H9 (cell line): Measurements from ENCODE around the gene NPTXR. TPM values are rescaled to one million over a fixed set of nuclear protein-coding genes. Genes with fewer than 3 reads are reported as not detected.

ENCODE experiments used
- DNase-seq: peaks from one replicate; pipeline ENCODE4 v3.0.0-alpha.2; 2017
- H2AFZ ChIP-seq: one replicate; pipeline ENCODE4 v1.6.1; 2013; ENCODE audit warnings: mild to moderate bottlenecking, low read length, control low read depth, moderate library complexity
- H2AK5ac ChIP-seq: 2 replicates; pipeline ENCODE4 v1.6.1; 2013; ENCODE audit warnings: low read length, control low read depth, mixed read lengths; ENCODE audit not compliant: insufficient read length
- H2BK120ac ChIP-seq: one replicate; pipeline ENCODE4 v1.6.1; 2013; ENCODE audit warnings: low read depth, mild to moderate bottlenecking, low read length, control low read depth, inconsistent platforms; ENCODE audit not compliant: poor library complexity, severe bottlenecking
- H2BK12ac ChIP-seq: 2 replicates; pipeline ENCODE4 v1.6.1; 2013; ENCODE audit warnings: low read length, control low read depth, mixed read lengths, low read depth; ENCODE audit not compliant: insufficient read length
- H2BK15ac ChIP-seq: 2 replicates; pipeline ENCODE4 v1.6.1; 2013; ENCODE audit warnings: low read depth, low read length, control low read depth
- H2BK20ac ChIP-seq: one replicate; pipeline ENCODE4 v1.6.1; 2013; ENCODE audit warnings: low read depth, mild to moderate bottlenecking, low read length, control low read depth, inconsistent platforms; ENCODE audit not compliant: poor library complexity, severe bottlenecking
- H2BK5ac ChIP-seq: 2 replicates; pipeline ENCODE4 v1.6.1; 2013; ENCODE audit warnings: low read length, control low read depth, mixed read lengths; ENCODE audit not compliant: insufficient read length
- H3K14ac ChIP-seq: 2 replicates; pipeline ENCODE4 v1.6.1; 2013; ENCODE audit warnings: low read length, control low read depth; ENCODE audit not compliant: insufficient read depth
- H3K18ac ChIP-seq: 2 replicates; pipeline ENCODE4 v1.6.1; 2013; ENCODE audit warnings: low read depth, mild to moderate bottlenecking, mixed read lengths, low read length, control low read depth; ENCODE audit not compliant: insufficient read length
- H3K23ac ChIP-seq: 2 replicates; pipeline ENCODE4 v1.6.1; 2013; ENCODE audit warnings: low read length, control low read depth, mixed read lengths, low read depth; ENCODE audit not compliant: insufficient read length
- H3K23me2 ChIP-seq: 2 replicates; pipeline ENCODE4 v1.6.1; 2013; ENCODE audit warnings: low read depth, mild to moderate bottlenecking, mixed read lengths, low read length, control low read depth; ENCODE audit not compliant: insufficient read length, poor library complexity, severe bottlenecking
- H3K27ac ChIP-seq: 2 replicates; pipeline ENCODE4 v1.5.1; 2013; ENCODE audit warnings: low read length, control low read depth, mixed read lengths, low read depth; ENCODE audit not compliant: insufficient read length
- H3K27me3 ChIP-seq: 2 replicates; pipeline ENCODE4 v1.6.1; 2013; ENCODE audit warnings: low read length, control low read depth, inconsistent platforms; ENCODE audit not compliant: insufficient read depth
- H3K4ac ChIP-seq: 2 replicates; pipeline ENCODE4 v1.6.1; 2013; ENCODE audit warnings: low read depth, mild to moderate bottlenecking, control low read depth, inconsistent platforms, low read length, moderate library complexity
- H3K4me1 ChIP-seq: 2 replicates; pipeline ENCODE4 v1.6.1; 2013; ENCODE audit warnings: low read length, control low read depth, inconsistent platforms; ENCODE audit not compliant: insufficient read depth
- H3K4me2 ChIP-seq: 2 replicates; pipeline ENCODE4 v1.6.1; 2013; ENCODE audit warnings: low read length, control low read depth, mixed read lengths; ENCODE audit not compliant: insufficient read length, insufficient read depth
- H3K56ac ChIP-seq: 2 replicates; pipeline ENCODE4 v1.6.1; 2013; ENCODE audit warnings: low read depth, mild to moderate bottlenecking, mixed read lengths, low read length, control low read depth; ENCODE audit not compliant: insufficient read length
- H3K79me1 ChIP-seq: 2 replicates; pipeline ENCODE4 v1.6.1; 2013; ENCODE audit warnings: low read depth, mild to moderate bottlenecking, moderate library complexity, low read length, control low read depth, inconsistent platforms; ENCODE audit not compliant: insufficient read depth, poor library complexity, severe bottlenecking
- H3K79me2 ChIP-seq: 2 replicates; pipeline ENCODE4 v1.6.1; 2013; ENCODE audit warnings: low read length, control low read depth, inconsistent platforms; ENCODE audit not compliant: insufficient read depth
- H3K9ac ChIP-seq: 2 replicates; pipeline ENCODE4 v1.6.1; 2013; ENCODE audit warnings: low read length, control low read depth, mixed read lengths; ENCODE audit not compliant: insufficient read length; ENCODE audit errors: extremely low read depth
- H3K9me3 ChIP-seq: one replicate; pipeline ENCODE4 v1.6.1; 2013; ENCODE audit warnings: low read depth, low read length, inconsistent platforms; ENCODE audit not compliant: control insufficient read depth
- H3T11ph ChIP-seq: one replicate; pipeline ENCODE4 v1.6.1; 2013; ENCODE audit warnings: mild to moderate bottlenecking, low read length, control low read depth, inconsistent platforms
- H4K20me1 ChIP-seq: one replicate; pipeline ENCODE4 v1.6.1; 2013; ENCODE audit not compliant: control insufficient read depth, insufficient read length, insufficient read depth
- H4K5ac ChIP-seq: 2 replicates; pipeline ENCODE4 v1.6.1; 2013; ENCODE audit warnings: low read depth, mild to moderate bottlenecking, mixed read lengths, low read length, control low read depth; ENCODE audit not compliant: insufficient read length
- H4K8ac ChIP-seq: replicated peaks from 2 replicates; pipeline ENCODE4 v1.6.1; 2013; ENCODE audit warnings: low read length, control low read depth, mixed read lengths, low read depth; ENCODE audit not compliant: insufficient read length
- H4K91ac ChIP-seq: 2 replicates; pipeline ENCODE4 v1.6.1; 2013; ENCODE audit warnings: low read depth, mild to moderate bottlenecking, moderate library complexity, mixed read lengths, low read length, control low read depth; ENCODE audit not compliant: insufficient read length
- H3K27ac Mint-ChIP-seq, 3 experiments: 2 replicates in 2 of 3; 3 replicates in 1 of 3; pipeline ENCODE4 v1.8.0; 2020 to 2021; ENCODE audit warnings: mixed read lengths in 3 of 3, mild to moderate bottlenecking in 1 of 3, moderate library complexity in 1 of 3
- H3K27me3 Mint-ChIP-seq: 2 replicates; pipeline ENCODE4 v1.8.0; 2021; ENCODE audit warnings: low read depth, mild to moderate bottlenecking, moderate library complexity, mixed read lengths
- H3K36me3 Mint-ChIP-seq, 3 experiments: 2 replicates in 2 of 3; 3 replicates in 1 of 3; pipeline ENCODE4 v1.8.0; 2020 to 2021; ENCODE audit warnings: low read depth in 3 of 3, mixed read lengths in 3 of 3; ENCODE audit not compliant: insufficient read depth in 1 of 3
- H3K4me1 Mint-ChIP-seq, 2 experiments: 2 replicates each; pipeline ENCODE4 v1.8.0; 2020; ENCODE audit warnings: mixed read lengths in 2 of 2
- H3K4me3 Mint-ChIP-seq, 2 experiments: 2 replicates in 1 of 2; 3 replicates in 1 of 2; pipeline ENCODE4 v1.8.0; 2020 to 2021; ENCODE audit warnings: mild to moderate bottlenecking in 2 of 2, mixed read lengths in 2 of 2, moderate library complexity in 1 of 2
- H3K9me3 Mint-ChIP-seq, 2 experiments: 2 replicates in 1 of 2; 3 replicates in 1 of 2; pipeline ENCODE4 v1.8.0; 2020; ENCODE audit warnings: mild to moderate bottlenecking in 2 of 2, mixed read lengths in 2 of 2, moderate library complexity in 1 of 2
- WGBS: extraction: QIAGEN DNeasy Blood & Tissue Kit; methylation state at CpG from one replicate; pipeline ENCODE4 v1.1.7; 2013; ENCODE audit warnings: missing lambda C conversion rate, low lambda C conversion rate, mixed read lengths; ENCODE audit not compliant: insufficient read length; ENCODE audit errors: extremely low coverage; 5-methylcytosine and 5-hydroxymethylcytosine counted together
- total RNA-seq: library from RNA; stranded (reverse); gene quantifications from 2 replicates; pipeline ENCODE4 v1.2.1, GENCODE V29; 2021
- TF ChIP-seq, protein P1 (sequence below): fragments of 200-600 bp; sonication (generic); conservative IDR thresholded peaks from 3 replicates; pipeline ENCODE4 v1.8.0; 2021; ENCODE audit warnings: antibody characterized with exemption, mild to moderate bottlenecking

The NPTXR gene
- total RNA-seq, 1 experiment from 2014 or later, result 8.1 TPM

DNA sequence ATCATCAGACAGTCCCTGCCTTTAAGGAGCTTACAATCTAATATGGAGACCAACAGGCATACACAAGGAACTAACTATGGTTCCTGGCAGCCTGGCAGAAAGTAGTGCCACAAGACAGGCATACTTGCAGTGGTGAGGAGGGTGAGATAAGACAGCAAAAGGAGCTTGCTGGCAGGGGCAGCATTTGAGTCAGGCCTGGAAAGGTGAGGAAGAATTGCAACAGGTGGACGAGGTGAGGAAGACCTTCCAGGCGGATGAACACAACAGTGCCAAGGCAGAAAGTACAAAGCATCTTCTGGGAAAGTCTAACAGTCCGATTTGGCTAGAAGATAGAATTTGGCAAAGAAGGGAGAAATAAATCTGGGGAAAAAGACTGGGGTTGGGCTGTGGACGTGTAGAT is 54.2 kb downstream of the NPTXR start:
- Mint-ChIP-seq H3K9me3 (no peaks in the 10 kb centered on the region), H3K27ac (no peak overlapping the region), H3K27me3 (no peaks in the 10 kb centered on the region), H3K36me3 (no peaks in the 10 kb centered on the region), H3K4me1 (peaks cover 6 to 11% of the 10 kb centered on the region in 2 experiments), H3K4me3 (no peak overlapping the region)
- Histone ChIP-seq H2BK15ac (no peak overlapping the region), H3K4ac (no peak overlapping the region), H4K91ac (no peak overlapping the region), H2BK12ac (no peak overlapping the region), H3K23me2 (no peaks in the 10 kb centered on the region), H4K20me1 (no peaks in the 10 kb centered on the region), H2AK5ac (no peak overlapping the region), H2BK5ac (no peak overlapping the region), H3K27me3 (no peaks in the 10 kb centered on the region), H3K79me2 (no peaks in the 10 kb centered on the region), H3K79me1 (no peaks in the 10 kb centered on the region), H3T11ph (no peak overlapping the region), H2BK120ac (no peak overlapping the region), H4K5ac (no peak overlapping the region), H3K56ac (no peak overlapping the region), H4K8ac (no peak overlapping the region), H2AFZ (no peak overlapping the region), H3K4me2 (no peak overlapping the region), H3K14ac (no peak overlapping the region), H3K18ac (no peak overlapping the region), H3K23ac (no peak overlapping the region), H2BK20ac (no peak overlapping the region), H3K9me3 (no peaks in the 10 kb centered on the region), H3K4me1 (no peaks in the 10 kb centered on the region), H3K27ac (no peak overlapping the region), H3K9ac (no peak overlapping the region)
- TF ChIP-seq, protein P1, sequence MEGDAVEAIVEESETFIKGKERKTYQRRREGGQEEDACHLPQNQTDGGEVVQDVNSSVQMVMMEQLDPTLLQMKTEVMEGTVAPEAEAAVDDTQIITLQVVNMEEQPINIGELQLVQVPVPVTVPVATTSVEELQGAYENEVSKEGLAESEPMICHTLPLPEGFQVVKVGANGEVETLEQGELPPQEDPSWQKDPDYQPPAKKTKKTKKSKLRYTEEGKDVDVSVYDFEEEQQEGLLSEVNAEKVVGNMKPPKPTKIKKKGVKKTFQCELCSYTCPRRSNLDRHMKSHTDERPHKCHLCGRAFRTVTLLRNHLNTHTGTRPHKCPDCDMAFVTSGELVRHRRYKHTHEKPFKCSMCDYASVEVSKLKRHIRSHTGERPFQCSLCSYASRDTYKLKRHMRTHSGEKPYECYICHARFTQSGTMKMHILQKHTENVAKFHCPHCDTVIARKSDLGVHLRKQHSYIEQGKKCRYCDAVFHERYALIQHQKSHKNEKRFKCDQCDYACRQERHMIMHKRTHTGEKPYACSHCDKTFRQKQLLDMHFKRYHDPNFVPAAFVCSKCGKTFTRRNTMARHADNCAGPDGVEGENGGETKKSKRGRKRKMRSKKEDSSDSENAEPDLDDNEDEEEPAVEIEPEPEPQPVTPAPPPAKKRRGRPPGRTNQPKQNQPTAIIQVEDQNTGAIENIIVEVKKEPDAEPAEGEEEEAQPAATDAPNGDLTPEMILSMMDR, result no peak
- DNase-seq, result no peak
- no CpG with 5 or more reads among the region's 4 CpGs for WGBS
